NCI-H774 (cell line): ENCODE results near the gene TMEM170A.
"Not testable (repeated sequence)": the region's sequence is repeated elsewhere in the genome, so short reads cannot be mapped to it uniquely, and the experiment has no call there.

ENCODE experiments used
- DNase-seq: peaks from one replicate; lab custom pipeline; 2025; lab: John Stamatoyannopoulos, UW

TMEM170A gene, protein sequence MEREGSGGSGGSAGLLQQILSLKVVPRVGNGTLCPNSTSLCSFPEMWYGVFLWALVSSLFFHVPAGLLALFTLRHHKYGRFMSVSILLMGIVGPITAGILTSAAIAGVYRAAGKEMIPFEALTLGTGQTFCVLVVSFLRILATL

DNA sequence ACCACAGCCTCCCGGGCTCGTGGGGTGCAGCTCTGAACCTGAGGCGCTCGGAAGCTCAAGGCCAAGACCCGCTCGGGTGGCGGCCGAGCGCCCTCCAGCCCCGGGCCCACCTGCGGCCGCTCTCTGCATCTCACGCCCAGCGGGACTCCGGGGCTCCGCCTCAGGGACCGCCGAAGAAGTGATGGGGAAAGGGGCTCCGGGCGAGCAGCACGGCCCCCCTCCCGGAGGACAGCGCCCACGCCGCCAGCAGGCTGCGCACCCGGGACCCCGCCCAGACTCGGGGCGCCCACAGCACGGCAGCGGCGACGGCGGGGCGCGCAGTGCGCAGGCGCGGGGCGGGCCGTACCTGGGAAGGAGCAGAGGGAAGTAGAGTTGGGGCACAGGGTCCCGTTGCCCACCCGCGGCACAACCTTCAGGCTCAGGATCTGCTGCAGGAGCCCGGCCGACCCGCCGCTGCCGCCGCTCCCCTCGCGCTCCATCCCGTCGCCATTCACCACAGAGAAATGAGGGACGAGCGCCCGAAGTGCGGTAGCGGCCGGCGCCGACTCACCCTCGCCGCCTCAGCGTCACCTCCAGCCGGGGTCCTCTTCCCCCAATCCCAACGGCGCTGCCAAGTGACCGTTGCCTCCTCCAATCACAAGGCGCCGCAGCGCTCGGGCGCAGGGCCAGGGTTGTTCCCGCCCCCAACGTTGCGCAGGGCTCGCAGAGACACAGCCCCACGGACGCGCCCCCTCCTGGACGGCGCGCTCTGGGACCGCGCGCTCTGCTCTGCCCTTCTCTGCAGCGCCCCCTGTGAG lies at the start of gene TMEM170A:
TMEM170A (minus strand) TSS at position 568 of the 797 bp plus-strand sequence; CDS start at position 479, 89 bp downstream.
- DNase-seq: peak; percentile 89

DNA sequence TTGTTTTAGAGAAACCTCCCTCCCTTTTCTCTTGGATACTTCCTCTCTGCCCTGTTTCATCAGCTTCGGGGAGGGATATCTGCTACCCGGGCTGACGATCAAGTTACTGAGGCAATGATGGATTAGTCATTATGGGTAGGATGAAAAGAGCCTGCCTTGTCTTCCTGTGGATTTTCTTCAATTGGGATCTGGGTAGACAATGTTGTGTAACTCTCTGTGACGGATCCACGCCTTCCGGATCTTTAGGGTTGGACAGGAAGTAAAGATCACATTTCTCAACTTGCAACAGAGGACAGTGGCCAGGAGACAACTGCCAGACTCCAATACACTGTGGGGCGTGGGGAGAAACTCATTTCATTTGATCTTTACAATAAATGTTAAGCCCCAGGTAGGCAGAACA lies 42.1 kb upstream of the TMEM170A start:
- DNase-seq: no peak

DNA sequence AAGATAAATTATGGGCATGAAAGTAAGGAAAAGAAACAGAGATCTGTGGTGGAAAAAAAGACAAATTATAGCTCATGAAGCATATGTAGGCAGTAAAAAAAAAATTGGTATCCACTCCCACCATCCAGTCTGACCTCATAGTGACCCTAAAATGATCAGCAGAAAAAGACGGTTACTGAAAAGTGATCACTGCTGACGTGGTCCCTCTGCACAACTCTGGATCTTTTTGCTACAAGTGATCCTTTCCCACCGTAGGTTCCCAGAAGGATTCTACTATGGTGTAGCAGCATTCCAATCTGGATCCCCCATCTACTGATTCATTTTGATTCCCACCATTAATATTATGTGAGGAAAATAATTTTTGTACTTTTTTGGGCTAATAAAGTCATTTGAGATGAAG lies 41.6 kb upstream of the TMEM170A start:
- no peak for DNase-seq

DNA sequence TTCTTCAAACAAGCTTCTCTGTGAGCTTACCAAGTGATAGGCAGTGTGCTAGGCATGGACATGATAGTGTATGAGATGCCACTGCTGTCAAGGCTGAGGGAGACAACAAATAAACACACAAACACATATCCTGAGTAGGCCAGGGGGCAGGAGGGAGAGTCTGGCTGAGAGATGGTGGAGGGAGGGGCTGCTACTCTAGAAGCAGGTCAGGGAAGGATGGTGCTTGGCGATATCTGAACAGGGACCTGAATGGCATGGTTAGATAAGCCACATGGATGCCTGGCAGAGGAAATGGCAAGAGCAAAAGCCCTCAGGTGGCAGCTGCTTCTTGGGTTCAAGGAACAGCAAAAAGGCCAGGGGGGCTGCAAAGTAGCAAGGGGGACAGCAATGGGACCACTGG lies 39.3 kb upstream of the TMEM170A start:
- no peak for DNase-seq

DNA sequence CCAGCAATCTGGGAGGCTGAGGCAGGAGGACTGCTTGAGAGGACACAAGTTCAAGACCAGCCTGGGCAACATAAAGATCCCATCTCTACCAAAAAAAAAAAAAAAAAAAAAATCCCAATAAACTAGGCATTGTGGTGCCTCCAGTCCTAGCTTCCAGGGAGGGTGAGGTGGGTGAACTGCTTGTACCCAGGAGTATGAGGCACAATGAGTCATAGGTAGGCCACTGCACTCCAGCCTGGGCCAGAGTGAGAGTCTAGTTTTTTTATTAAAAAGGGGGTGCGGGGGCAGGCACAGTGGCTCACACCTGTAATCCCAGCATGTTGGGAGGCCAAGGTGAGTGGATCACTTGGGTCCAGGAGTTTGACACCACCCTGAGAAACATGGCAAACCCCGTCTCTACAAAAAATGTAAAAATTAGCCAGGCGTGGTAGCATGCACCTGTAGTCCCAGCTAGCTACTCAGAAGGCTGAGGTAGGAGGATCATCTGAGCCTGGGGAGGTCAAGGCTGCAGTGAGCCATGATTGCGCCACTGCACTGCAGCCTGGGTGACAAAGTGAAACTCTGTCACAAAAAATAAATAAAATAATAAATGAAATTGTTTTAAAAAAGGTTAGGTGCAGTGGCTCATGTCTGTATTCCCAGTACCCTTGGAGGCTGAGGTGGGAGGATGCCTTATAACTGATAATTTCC lies 38.6 kb upstream of the TMEM170A start:
- DNase-seq: no peak

DNA sequence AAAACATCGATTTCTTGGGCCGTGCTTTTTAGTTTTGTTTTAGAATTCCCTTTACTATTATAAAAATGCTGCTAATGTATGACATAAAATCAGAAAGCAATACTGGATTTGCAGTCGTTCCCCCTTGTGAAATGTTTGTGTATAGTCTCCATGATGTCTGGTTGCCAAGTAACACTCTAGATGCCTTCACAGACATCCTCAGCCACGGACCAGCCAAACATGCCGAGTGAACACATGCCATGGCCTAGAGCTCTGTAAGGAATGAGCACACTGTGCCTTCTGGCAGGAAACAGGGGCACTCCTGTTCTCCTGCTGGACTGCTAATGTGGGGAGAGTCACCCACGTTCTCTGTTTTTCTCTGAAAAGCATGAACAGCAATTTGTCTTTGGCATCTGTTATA lies 37.3 kb upstream of the TMEM170A start:
- DNase-seq: not testable (repeated sequence)

DNA sequence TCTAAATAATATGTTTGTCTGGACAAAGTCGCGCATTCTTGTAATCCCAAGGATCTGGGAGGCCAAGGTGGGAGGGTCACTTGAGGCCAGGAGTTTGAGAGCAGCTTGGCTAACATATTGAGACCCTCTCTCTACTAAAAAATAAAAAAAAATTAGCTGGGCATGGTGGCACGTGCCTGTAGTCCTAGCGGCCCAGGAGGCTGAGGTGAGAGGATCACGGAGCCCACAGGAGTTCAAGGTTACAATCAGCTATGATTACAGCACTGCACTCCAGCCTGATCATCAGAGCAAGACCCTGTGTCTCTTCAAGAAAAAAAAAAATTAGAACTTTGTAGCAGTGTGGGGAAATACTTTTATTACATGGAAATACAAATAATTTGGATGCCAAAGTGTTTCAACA lies 36.9 kb upstream of the TMEM170A start:
- no peak for DNase-seq

DNA sequence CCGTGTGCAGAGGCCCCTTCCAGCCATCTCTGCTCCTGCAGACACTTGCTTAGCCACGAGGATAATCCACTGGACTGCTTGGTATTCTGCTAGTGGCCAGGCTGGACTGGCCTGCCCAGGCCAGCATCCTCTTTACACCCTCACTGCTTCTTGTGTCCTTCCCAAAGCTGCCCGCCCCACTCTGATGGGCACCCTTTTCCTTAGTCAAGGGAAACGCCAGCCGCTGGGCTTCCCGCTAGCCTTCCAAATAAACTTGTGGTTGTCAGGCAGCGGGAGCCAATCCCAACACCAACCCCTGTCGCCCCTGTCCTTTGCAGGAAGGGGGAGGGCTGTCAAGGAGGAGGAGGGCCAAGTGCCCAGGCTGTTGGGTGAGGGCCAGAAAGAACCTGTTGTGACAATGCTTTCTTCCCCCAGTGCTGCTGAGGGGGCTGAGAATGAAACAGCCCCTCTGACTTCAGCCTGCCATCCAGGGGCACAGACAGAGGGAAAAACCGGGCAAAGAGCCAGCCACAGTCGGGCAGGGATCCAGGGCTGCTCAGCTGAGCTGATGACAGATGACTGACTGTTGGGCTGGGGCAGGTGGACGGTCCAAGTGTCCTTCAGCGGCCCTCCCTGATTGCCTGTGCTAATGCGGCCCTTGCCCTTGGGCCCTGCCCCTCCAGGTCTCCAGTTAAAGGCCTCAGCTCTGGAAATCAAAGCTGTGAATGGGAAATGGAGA lies 34.3 kb upstream of the TMEM170A start:
- peak; percentile 10 for DNase-seq

DNA sequence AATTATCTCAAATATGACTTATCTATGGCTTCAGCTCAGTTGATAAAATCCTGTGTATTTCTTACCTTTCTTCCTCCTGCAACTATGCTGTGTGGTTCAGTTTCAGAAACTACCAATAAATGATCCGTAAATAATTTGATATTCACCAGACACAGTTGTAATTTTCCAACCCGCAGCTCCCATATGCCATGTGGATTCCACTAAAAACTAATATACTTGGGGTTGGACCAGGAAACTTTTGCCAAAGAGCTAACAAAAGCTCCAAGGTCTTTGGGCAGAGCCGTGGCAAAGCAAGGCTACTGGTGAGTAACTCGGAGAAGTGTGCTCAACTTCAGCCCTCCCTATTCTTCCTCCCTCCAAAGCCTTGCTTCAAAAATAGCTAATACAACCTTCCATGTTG lies 33.1 kb upstream of the TMEM170A start:
- no peak for DNase-seq

DNA sequence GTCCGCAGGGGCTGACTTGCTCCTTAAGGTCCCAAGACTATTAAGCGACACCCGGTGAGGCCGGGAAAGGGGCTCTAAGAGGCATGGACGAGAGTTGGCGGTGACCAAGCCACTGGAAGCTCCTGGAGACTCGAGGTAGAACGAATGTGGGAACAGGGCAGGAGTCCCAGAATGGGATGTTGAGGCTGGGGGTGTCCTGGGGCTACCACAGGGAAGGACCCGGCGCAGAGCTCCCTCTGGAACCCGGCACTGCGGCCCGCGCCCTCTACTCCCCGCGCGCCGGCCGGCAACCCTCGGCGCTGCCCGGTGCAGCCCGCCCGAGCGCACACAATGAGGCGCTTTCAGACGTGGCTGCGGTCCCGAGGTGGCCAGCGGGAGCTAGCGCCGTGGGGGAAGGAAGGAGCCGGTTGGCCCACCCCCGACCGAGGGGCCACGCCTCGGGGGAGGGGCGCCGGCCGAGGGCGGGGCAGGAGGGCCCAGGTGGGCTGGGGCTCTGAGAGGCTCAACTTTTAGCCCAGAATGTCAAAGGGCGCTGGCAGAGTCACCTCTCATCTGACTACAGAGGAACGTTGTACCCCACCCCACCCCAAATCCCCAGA lies 30.7 kb upstream of the TMEM170A start, which contains the start of gene CHST6:
CHST6 (minus strand) TSS at position 366 of the 599 bp plus-strand sequence. CDS start 15,613 bp downstream, outside the sequence.
- DNase-seq: no peak

DNA sequence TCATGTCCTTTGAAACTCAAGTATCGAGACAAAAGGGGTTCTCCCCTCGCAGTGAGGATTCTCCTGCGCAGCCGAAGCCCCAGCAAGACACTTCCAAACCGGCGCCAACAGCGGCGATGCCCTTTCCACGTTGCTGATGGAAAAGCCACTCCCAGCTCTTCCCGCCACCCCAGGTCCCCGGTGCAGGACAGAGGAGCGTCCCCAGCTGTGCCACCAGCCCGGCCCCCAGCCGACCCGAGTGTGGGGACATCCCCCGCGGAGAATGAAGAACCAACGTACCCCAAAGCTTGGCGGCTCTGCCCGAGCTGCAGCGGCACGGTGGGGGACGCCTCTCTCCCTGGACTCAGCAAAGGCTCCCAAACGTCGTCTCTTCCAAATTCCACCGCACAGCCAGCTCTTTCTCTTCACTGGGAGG lies 30.2 kb upstream of the TMEM170A start:
- DNase-seq: no peak

DNA sequence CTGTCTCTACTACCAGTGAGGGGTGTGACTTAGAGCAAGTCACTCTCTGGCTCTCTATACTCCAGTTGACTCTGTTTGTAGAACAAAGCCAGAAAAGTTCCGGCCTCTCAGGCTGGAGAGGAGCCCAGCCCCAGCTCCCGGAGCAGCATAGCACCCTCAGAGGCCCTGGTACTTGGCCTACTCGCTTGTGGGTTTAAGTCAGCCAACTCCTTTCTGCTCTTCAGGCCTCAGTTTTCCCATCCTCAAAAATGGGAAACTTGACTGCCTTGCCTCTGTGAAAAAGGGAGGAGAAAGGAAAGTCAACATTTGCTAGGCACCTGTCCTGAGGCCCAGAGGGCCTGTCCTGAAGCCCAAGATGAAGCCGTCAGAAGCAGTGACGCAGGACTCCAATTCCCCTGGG lies 29.7 kb upstream of the TMEM170A start:
- DNase-seq: no peak

DNA sequence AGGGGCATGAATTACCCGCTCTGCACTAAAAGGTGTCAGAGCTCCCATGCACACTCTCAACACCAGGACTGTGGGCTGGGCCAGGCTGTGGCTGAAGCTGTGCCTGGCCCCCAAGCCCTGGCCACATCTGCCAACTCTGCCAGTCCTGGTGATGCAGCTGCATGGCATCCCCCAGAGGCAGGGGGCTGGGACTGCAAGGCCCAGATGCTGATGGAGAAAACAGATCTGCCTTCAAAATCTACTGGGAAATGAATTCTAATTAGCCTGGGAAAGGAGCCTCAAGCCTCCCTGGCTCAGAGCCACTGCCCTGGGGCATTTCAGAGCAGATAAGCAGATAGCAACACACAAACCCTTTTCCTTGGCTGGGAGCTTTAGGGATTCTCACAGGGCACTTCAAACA lies 27.4 kb upstream of the TMEM170A start:
- no peak for DNase-seq

DNA sequence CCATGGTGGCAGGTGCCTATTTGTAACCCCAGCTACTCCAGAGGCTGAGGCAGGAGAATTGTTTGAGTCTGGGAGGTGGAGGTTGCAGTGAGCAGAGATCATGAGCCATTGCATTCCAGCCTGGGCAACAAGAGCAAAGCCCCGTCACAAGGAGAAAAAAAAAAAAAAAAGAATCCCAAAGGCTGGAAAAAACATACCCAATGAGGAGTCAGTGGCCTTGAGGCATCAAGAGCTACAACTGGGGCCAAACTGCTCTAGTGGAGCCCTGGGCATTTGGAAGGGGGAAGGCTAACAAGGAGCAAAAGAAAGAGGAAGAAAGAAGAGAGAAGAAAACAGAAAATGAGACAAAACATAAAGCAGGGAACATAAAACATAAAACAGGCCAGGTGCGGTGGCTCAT lies 23.8 kb upstream of the TMEM170A start:
- no peak for DNase-seq

DNA sequence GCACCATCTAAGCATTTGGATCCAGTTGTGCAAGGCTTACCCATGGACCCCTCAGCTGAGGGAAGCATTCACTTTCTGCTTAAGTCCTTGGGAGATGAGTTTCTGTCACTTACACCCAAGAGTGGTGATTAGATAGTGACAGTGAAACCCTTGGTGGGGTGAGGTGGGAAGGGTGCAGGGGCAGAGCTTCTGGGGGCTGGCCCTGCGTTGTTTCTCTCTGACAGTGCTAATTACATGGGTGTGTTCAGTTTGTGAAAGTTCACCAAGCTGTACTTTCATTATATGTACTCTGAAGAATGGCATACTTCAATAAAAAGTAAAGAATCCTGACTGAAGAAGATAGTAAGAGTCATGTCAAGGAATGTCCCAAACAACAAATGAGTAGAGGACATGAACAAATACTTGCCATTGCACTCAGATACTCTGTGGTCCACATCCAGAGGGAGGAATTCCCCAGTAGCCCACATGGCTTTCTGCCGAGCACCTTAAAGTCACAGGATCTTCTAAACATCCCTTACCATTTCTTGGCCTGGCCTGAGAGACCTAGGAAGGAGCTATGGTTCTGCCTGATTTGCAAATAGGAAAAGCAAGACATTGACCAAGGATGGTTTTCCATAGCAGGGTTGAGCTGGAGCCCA lies 22.3 kb upstream of the TMEM170A start:
- DNase-seq: no peak

DNA sequence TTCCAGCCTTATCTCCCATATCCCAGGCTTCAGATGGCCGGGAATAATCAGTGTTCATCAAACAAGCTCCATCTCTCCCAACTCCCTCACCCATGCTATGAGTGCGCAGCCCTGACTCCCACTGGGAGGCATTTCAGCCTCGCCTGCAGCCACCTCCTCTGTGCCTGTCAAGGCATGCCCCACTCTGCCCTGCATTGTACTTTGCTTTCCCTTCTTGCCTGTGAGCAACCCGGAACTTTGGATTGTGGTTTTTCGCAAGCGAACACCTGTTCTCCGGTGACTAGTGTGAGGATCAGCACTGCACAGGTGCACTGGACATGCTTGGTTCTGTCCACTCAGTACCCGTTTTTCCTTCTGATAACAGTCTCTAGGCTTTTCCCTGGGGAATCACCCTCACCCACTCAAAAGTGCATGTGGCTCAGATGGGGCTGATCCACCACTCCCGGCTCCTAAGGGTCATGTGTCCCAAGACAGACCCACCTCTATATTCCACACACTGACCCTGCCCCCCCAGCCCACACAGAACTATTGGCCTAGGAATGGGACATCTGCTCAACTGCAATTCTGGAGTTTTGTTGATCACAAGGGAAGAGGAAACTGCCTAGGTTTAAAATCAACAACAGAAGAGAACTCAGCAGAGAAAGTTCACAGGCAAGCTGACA lies 21.7 kb upstream of the TMEM170A start:
- no peak for DNase-seq

DNA sequence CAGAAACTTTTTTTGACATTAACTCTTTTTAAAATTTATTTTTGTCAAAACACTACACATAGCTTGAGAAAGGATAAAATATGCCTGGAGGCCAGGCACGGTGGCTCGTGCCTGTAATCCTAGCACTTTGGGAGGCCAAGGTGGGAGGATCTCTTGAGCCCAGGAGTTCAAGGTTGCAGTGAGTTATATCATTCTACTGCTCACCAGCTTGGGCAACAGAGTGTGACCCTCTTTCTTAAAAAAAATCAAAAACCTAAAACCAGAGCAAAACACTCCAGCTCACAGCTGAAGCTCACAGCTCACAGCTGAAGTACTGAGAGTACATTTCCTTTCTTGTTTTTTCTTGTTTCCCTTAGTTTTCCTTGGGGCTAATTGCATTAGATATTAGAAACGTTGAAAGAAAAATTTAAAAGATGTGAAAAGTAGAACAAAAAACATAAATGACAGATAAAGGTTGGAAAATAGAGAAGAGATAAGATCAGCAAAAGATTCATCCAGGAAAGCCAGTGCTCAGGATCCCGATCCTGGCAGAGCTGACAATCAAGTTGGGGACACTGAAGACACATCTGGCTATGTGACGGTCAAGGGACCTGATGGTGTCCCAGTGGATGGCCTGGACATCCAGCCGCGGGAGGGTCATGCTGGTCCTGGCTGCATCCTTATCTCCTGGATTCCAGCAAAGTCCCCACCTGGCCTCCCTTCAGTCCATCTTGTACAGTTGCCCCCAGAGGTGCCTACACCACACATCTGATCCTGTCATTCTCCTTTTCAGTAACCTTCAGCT lies 20.9 kb upstream of the TMEM170A start:
- DNase-seq: no peak

DNA sequence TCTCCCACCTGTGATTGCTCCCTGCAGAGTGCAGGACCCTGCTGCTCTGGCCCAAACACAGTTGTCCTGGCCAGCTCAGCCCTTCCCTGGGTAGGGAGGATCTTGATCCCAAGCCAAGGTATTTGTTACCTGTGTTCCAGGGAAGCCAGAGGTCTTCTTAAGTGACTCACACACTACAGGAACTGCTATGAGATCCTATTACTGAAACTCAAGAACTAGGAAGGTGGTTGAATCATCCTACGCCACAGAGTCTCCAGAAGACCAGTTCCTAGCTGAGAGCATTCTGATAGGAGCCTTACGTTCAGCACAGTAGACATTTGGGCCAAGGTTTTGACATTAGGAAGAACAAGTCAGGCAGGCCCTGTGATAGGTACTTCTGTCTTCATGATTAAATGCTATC lies 18.7 kb upstream of the TMEM170A start:
- no peak for DNase-seq

DNA sequence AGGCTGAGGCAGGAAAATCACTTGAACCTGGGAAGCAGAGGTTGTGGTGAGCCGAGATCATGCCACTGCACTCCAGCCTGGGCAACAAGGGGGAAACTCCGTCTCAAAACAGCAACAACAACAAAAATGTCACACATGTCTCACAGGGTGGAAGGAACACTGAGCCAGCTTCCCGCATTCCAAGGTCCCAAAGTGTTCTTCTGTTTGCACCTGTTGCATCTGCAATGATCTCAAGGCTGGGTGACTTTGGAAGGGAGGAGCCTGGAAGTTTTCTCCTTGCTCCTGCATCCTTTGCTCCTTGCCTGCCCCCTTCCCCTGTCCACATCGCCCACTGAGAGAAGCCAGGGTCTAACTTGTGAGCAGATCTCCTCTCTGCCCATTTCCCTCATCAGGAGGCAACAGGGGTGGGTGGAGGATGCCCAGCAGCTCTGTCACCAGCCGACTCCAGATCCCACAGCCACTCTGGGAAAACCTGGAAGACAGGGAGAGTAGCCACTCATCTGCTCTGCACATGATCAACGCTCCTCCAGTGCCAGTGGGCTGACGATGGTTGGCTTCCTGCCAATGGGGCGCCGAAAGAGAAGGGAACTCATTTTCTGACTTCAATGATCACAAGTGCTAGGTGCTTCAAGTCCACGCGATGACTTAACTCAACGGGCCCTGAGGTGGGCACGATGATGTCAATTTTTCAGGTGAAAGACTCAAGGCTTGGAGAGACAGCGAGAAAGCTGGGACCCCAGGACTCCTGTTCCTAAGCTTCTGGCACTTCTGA lies 18.1 kb upstream of the TMEM170A start:
- DNase-seq: no peak
